HG03432 (cell line): ENCODE data around the gene HAUS2.
"Not testable (repeated sequence)": the region's sequence is repeated elsewhere in the genome, so short reads cannot be mapped to it uniquely, and the experiment has no call there.

Source experiments
- ATAC-seq: cut with Tn5 transposase; IDR thresholded peaks from one replicate; pipeline ENCODE4 v1.9.1; 2021; ENCODE audit warnings: mild to moderate bottlenecking, moderate library complexity; ENCODE audit not compliant: unreplicated experiment

HAUS2 gene

DNA sequence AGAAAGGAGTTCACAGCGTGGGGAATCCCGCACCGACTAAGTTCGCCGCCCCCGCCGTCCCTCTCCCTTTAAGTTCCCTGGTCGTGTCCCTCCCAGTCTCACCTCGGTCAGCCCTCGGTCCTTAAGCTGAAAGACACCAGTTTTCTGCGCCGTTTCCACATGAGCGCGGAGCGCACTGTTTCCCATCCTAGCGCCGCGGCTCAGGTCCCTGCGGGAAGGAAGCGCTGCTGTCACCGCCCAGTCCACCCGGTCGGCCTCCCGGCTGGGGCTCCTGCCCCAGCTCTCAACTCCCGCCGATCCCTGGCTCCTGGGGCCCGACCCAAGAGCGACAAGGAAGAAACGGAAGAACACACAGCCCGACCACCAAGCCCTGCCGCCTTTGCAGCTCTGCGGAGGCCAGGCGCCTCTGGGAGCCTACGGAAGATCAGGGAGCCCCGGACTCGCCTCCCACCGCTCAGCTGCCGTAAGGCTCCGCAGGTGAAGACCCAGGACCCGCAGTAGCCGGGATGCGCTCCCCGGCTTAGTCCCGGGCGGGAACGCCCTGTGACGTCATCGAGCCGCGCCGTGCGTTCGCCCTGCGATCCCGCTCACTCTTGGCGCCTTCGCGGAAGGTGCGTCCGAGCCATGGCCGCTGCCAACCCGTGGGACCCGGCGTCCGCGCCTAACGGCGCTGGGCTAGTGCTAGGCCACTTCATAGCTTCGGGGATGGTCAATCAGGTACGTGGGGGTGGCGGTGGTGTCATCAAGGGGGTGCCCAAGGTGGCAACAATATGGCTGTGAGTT, at the start of gene HAUS2, which contains the start of gene LRRC57:
Gene HAUS2 (plus strand): TSS at position 590 of the 783 bp plus-strand sequence. CDS start 35 bp downstream, at position 625.
Gene LRRC57 (minus strand): TSS at position 545 of the 783 bp plus-strand sequence. CDS start 359 bp downstream, at position 186.
- ATAC-seq = peak; percentile 88

DNA sequence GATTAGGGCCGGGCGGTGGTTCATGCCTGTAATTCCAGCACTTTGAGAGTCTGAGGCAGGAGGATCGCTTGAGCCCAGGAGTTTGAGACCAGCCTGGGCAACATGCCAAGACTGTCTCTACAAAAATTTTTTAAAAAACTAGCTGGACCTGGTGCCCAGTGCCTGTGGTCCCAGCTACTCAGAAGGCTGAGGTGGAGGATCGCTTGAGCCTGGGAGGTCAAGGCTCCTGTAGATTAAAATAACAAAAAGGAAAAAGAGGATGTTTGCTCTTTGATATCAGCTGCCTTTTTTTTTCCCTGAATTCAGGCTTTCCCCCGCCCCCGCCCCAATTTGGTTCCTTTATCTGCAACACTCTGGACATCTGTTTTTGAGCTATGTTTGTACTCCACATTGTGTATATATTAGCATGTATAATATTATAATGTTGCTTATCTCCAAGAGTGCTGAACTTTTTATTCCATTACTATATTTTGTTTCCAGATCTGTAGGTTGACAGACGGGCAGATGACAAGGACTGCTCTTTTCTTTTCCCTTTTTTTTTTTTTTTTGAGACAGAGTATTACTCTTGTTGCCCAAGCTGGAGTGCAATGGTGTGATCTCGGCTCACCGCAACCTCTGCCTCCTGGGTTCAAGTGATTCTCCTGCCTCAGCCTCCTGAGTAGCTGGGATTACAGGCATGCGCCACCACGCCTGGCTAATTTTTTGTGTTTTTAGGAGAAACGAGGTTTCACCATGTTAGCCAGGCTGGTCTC, 48.6 kb upstream of the HAUS2 start:
- ATAC-seq = no peak

- no peak for ATAC-seq
These were observed 46.2 kb upstream of the HAUS2 start for GRCh38 chr15:42502477-42502876.

GRCh38 chr15:42503825-42504224, 44.8 kb upstream of the HAUS2 start:
- ATAC-seq = no peak

DNA sequence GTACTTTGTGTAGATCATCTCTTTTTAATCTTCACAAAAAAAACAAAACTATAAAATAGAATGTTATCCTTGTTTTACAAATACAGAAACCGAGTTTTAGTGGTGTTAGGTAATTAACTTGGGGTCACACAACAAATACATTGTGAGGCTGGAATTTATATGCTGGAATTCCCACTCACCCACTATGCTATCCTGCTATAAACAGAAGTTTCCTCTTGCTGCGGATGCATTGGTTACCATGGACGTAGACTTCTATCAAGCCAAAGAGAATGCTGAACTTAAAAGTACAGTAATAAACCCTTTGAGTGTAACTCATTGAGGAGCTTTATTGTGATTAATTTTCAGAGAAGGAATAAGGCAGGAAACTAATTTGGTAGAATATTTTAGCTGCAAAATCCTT, 44.0 kb upstream of the HAUS2 start:
- ATAC-seq = no peak

DNA sequence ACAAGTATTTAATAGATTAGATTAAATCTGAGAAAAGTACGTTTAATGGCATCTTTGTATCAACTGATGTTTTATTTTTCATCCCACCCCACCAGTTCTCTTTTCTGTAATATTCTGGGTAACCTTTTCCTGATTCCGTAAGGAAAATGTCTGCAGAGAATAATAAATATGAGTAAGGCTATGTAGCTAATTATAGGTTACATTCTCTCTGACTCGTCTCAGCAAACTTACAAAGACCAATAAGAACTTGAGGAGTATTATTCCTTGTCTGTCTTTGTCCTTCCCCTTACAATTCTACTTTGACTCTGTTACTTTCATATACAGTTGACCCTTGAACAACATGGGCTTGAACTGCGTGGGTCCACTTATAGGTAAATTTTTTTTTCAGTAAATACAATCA, 41.1 kb upstream of the HAUS2 start:
- no peak for ATAC-seq

GRCh38 chr15:42508263-42508690, 40.4 kb upstream of the HAUS2 start:
- ATAC-seq = no peak

- ATAC-seq = no peak
These were observed 38.2 kb upstream of the HAUS2 start for GRCh38 chr15:42510258-42511006.

DNA sequence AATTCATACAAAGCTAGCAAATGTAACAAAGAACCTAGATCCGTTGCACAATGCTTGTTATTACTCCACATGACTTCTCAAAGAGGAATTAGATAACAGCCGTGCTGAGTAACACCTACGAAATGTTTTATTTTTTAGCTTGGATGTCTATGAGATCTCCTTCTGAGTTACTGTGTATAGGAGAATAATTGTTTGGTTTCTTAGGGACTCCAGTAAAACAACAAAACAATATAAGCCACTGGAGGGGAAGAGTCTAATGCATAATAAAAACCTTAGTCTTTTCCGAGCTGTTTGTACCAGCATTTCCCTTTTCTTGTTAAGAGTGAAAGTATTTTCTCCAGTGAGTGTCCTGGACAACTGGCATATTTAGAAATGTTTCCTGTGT, 37.6 kb upstream of the HAUS2 start:
- ATAC-seq = no peak

- no peak for ATAC-seq
These were observed 25.3 kb upstream of the HAUS2 start for GRCh38 chr15:42523331-42523730.

DNA sequence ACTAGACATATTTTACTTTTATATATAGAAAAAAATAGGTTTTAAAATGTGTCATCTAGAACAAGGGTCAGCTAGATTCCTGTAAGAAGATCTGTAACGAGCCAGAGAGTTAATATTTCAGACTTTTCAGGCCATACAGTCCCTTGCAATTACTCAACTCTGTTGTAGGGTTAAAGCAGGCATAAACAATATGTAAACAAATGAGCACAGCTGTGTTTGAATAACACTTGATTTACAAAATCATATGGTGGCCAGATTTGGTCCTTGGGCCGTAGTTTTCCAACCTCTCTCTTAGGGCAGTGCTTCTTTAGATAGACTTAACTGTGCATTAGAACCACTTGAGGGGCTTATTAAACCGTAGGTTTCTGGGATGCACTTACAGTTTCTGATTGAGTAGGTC, 19.7 kb upstream of the HAUS2 start:
- ATAC-seq = no peak

DNA sequence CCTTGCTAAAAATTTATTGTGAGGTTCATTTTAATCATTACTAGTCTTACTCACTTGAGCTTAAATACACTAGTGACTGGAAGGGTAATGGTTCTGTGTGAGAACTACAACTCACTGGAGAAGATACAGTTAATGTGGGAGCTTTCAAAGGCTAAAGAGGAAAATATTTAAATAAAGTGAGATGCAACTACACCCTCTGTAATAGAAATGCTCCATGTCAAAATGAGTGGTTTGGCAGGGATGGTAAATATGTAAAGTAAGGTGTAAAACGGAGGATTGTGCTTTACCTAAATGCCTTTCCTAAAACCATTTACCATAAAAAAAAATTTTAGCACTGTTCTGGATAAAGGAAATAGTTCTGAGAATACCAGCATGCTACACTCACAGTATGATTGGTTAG, 15.4 kb upstream of the HAUS2 start:
- ATAC-seq = no peak

GRCh38 chr15:42544853-42545629, 3.6 kb upstream of the HAUS2 start:
- no peak for ATAC-seq

GRCh38 chr15:42547918-42548248, 755 bp upstream of the HAUS2 start:
- ATAC-seq = no peak

GRCh38 chr15:42549032-42549491, 424 bp downstream of the HAUS2 start:
- peak; percentile 18 for ATAC-seq

DNA sequence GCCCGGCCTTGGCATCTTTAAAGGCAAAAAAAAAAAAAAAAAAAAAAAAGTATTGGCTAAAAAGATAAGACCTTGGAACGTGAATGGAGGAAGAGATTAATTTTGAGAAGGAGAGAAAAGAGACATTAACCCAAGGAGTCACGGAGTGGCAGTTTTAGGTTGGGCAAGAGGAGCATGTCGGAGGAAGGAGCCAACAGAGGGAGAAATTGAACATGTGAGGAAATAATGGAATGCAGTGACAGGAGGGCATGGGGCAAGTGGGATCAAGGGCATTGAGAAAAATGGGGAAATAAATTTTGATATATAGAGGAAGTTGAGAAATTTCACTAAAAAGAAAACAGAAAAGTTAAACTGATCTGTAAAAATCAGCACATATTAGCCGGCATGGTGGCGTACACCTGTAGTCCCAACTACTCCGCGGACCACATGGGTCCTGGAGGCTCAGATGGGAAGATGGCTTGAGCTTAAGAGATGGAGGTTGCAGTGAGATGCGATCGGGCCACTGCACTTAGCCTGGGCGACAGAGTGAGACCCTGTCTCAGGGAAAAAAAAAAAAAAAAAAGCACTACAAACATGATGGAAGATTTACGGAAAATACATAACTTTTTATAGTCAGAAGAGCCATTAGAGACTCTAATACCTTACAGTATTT, 1.2 kb downstream of the HAUS2 start:
- no peak for ATAC-seq

DNA sequence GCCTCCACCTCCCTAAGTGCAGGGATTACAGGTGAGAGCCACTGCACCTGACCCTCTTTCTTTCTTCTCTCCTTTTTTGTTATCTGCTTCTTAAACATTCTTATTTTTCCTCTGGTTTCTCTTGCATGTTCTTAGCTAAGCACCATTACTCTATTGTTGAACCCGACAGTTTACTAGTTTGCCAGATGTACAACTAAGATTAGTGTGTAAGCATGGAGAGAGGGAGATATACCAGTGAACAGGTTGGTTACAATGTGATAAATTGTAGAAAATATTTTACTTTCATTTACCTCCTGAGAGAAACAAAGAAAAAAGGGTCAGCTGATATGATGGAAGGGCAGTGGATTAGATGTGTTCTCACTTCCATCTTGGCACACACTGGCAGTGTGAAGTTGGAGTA, 4.9 kb downstream of the HAUS2 start:
- ATAC-seq = no peak

DNA sequence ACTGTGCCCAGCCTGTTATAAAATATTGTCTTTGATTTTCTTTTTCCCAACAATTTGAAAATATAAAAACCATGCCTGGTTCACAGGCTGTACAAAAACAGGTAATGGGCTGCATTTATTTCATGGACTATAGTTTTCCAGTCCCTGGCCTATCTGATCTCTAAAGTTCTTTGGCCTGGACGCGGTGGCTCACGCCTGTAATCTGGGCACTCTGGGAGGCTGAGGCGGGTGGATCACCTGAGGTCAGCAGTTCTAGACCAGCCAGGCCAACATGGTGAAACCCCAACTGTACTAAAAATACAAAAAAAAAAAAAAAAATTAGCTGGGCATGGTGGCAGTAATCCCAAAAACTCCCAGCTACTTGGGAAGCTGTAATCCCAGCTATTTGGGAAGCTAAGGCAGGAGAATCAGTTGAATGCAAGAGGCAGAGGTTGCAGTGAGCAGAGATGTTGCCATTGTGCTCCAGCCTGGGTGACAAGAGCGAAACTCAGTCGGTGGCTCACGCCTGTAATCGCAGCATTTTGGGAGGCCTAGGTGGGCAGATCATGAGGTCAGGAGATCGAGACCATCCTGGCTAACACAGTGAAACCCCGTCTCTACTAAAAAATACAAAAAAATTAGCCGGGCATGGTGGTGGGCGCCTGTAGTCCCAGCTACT, 8.0 kb downstream of the HAUS2 start:
- ATAC-seq = not testable (repeated sequence)

DNA sequence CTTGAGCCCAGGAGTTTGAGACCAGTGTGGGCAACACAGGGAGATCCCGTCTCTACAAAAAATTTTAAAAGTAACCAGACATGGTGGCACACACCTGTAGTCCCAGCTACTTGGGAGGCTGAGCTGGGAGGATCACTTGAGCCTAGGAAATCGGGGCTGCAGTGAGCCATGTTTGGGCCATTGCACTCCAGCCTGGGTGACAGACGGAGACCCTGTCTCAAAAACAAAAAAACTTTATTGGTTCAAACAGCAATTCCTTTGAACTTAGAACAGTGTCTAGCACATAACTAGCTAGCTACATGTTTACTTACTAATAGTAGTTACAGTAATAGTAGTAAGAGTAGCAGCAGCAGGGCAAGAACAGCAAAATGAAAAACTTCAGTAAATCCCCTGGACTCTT, 10.1 kb downstream of the HAUS2 start:
- no peak for ATAC-seq
